Measurements from ENCODE around the gene RBL2. TPM values are rescaled to one million over a fixed set of nuclear protein-coding genes. Genes with fewer than 3 reads are reported as not detected.

RBL2 gene
- total and polyA plus RNA-seq, 2 of the 8 experiments (the other 6 are each of a cell fraction or from before 2014, with no cell fraction given): 13.9 to 22.1 TPM

- Histone ChIP-seq H3K36me3 (ENCODE audit: control insufficient read depth in 2 of 4, insufficient read depth in 4 of 4, low read length in 3 of 4) (no peaks in the 10 kb centered on the region; a peak in 1 of 8 replicates), H4K8ac (ENCODE audit: extremely low read depth, insufficient read depth, low read length) (no peak overlapping the region), H2BK20ac (ENCODE audit: low read length) (no peak overlapping the region), H3K9me3 (ENCODE audit: insufficient read depth in 2 of 2, low read depth in 1 of 2, low read length in 1 of 2) (peaks cover 27 to 37% of the 10 kb centered on the region in 2 experiments), H3K4me1 (replicated peaks in 1 of 4; ENCODE audit: control insufficient read depth in 3 of 4, insufficient read depth in 4 of 4, low read length in 3 of 4) (no peaks in the 10 kb centered on the region; a peak in 1 of 7 replicates), H2BK120ac (replicated peaks; ENCODE audit: low read depth, low read length) (no peak overlapping the region), H4K5ac (ENCODE audit: insufficient read length, low read depth, low read length) (no peak overlapping the region), H3K79me1 (ENCODE audit: low read depth, low read length) (no peaks in the 10 kb centered on the region), H2AFZ (ENCODE audit: low read length) (no peak overlapping the region), H3K4me2 (ENCODE audit: insufficient read depth in 1 of 2, low read depth in 2 of 2, low read length in 2 of 2) (no peak overlapping the region), H3K27ac (ENCODE audit: low read depth, low read length) (no peak overlapping the region), H3K18ac (ENCODE audit: extremely low read depth, low read length) (no peak overlapping the region), H3K9ac (replicated peaks in 1 of 4; ENCODE audit: extremely low read depth in 1 of 4, low read depth in 3 of 4, low read length in 3 of 4) (no peak overlapping the region), H4K20me1 (replicated peaks in 1 of 2; ENCODE audit: control insufficient read depth in 1 of 2, insufficient read depth in 2 of 2, low read length in 2 of 2) (no peaks in the 10 kb centered on the region), H4K91ac (replicated peaks; ENCODE audit: insufficient read length, low read length) (no peak overlapping the region), H2AK5ac (ENCODE audit: low read depth, low read length) (no peak overlapping the region), H3K14ac (ENCODE audit: insufficient read length) (no peak overlapping the region), H3K56ac (replicated peaks; ENCODE audit: insufficient read length, low read depth, low read length) (no peak overlapping the region), H3K23me2 (ENCODE audit: low read depth, low read length) (peaks cover 2% of the 10 kb centered on the region; the same call in 1 of the 2 replicates), H3K4ac (replicated peaks; ENCODE audit: insufficient read length, low read depth, low read length) (no peak overlapping the region), H2BK12ac (ENCODE audit: low read depth, low read length) (no peak overlapping the region), H3K79me2 (ENCODE audit: control insufficient read depth in 1 of 2, insufficient read depth in 2 of 2, low read length in 2 of 2) (no peaks in the 10 kb centered on the region), H3K27me3 (replicated peaks in 1 of 4; ENCODE audit: control insufficient read depth in 3 of 4, extremely low read depth in 1 of 4, insufficient read depth in 3 of 4, low read length in 3 of 4) (no peaks in the 10 kb centered on the region), H2BK15ac (ENCODE audit: low read length) (no peak overlapping the region), H2BK5ac (ENCODE audit: low read depth, low read length) (no peak overlapping the region), H3K23ac (ENCODE audit: insufficient read length) (no peak overlapping the region), H3K4me3 (ENCODE audit: extremely low read depth in 1 of 4, insufficient read depth in 2 of 4, low read depth in 3 of 4, low read length in 4 of 4) (no peak overlapping the region)
- no peak for FAIRE-seq
- CTCF ChIA-PET (ENCODE audit: partially characterized antibody): no interaction called here
- POLR2A ChIA-PET (ENCODE audit: partially characterized antibody): no interaction called here
- 94% methylated on average over 23 of the region's 24 CpGs; no CpG with 5 or more reads in 1 of the 2 experiments for WGBS, 2 experiments (ENCODE audit: extremely low coverage in 1 of 2, insufficient coverage in 1 of 2, insufficient read length in 1 of 2, insufficient replicate concordance in 2 of 2, low coverage in 1 of 2, low lambda C conversion rate in 2 of 2, missing lambda C conversion rate in 1 of 2)
- no peak for TF ChIP-seq HDAC6 (IDR thresholded peaks at IDR 0.05; ENCODE audit: low read depth, low read length)
- TF ChIP-seq CTCF (IDR thresholded peaks at IDR 0.05; ENCODE audit: control extremely low read depth in 1 of 3, insufficient read depth in 1 of 3, low read depth in 1 of 3, low read length in 3 of 3): peak; percentile 11 to 33 (median 21)
- peak in 1 of 2 experiments; percentile 21; a peak in 1 of 4 replicates for TF ChIP-seq RAD21 (IDR thresholded peaks at IDR 0.05 in 1 of 2, conservative IDR thresholded peaks at IDR 0.05 in 1 of 2; ENCODE audit: low read depth in 2 of 2, low read length in 2 of 2)
- no peak for DNase-seq (ENCODE audit: low read depth in 1 of 2, low spot score in 2 of 2)
These were observed 13.0 kb upstream of the RBL2 start for GRCh38 chr16:53421248-53421647.
